HG02973 (cell line): Measurements from ENCODE around the gene LRIT1.

Source experiments
- ATAC-seq: cut with Tn5 transposase; IDR thresholded peaks from one replicate; pipeline ENCODE4 v1.9.1; 2021; ENCODE audit warnings: moderate library complexity; ENCODE audit not compliant: unreplicated experiment

LRIT1 gene

GRCh38 chr10:84256510-84257342 is 15.4 kb upstream of the LRIT1 start:
- no peak for ATAC-seq

- ATAC-seq = no peak
Measured at GRCh38 chr10:84254552-84255478, 13.5 kb upstream of the LRIT1 start.

GRCh38 chr10:84248794-84249193 is 7.4 kb upstream of the LRIT1 start:
- no peak for ATAC-seq

GRCh38 chr10:84247496-84247895 is 6.2 kb upstream of the LRIT1 start:
- no peak for ATAC-seq

DNA sequence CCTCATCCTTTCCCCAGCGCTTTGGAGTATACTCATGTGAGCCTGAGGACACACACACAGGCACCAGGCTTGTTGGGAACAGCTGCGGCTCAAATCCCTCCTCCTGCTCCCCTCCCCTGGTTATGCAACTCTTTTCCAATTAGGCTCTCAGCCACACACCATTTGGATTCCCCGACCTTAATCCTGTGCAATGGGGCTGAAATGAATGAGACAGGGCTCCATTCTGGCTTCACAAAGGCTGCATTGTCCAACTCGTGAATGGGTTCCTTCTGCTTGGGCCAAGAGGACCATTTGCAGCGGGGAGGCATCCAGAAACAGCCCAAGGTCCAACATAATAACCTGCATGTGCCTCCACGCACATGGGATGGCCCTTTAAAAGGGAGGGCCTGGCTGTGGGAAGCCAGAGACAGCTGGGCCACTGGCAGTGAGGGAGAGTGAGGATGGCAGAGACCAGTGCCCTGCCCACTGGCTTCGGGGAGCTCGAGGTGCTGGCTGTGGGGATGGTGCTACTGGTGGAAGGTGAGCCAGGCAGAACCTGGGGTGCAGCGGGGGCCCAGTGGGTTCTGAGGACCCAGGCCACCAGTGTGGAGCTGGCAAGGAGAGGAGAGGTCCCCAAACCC is 3.4 kb upstream of the LRIT1 start, which contains the start of gene RGR:
Gene RGR (plus strand): TSS at position 403 of the 620 bp plus-strand sequence. CDS start 38 bp downstream, at position 441.
- ATAC-seq = no peak

- no peak for ATAC-seq
Measured at GRCh38 chr10:84243759-84244158, 2.4 kb upstream of the LRIT1 start.

GRCh38 chr10:84238909-84239308 is 2.4 kb downstream of the LRIT1 start:
- no peak for ATAC-seq

DNA sequence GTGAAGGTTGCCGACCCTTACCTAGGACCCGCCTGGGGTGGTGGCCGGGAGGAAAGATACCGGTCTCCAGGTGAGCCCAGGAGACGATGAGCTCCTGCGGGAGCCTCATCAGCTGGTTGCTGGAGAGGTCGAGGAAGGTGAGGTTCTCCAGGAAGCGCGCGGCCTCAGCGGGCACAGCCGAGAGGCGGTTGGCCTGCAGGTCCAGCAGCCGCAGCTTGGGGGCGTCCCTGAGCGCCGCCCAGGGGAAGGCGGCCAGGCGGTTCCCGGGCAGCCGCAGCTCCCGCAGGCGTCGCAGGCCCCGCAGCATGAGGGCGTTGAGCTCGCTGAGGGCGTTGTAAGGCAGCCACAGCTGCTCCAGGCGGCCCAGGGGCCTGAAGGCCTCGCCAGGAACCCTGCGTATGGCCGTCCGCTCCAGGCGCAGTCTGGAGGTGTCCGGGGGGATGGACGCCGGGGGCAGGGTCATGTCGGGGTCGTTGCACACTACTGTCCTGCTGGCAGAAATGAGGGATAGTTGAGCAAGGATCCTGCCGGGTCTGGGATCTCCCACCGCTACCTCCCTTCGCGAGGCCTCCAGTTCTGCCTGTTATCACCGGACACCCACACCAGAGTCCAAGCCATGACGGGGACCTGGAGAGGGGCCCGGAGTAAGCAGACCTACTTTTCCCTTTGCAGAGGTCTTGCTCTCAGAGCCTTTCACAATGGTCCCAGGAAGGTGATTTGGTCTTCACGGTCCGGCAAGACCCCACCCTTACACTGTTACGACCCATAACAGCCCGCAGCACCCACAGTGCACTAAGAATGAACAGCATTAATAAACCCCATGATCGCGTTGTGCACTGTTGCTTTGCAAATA is 3.9 kb downstream of the LRIT1 start:
- no peak for ATAC-seq

DNA sequence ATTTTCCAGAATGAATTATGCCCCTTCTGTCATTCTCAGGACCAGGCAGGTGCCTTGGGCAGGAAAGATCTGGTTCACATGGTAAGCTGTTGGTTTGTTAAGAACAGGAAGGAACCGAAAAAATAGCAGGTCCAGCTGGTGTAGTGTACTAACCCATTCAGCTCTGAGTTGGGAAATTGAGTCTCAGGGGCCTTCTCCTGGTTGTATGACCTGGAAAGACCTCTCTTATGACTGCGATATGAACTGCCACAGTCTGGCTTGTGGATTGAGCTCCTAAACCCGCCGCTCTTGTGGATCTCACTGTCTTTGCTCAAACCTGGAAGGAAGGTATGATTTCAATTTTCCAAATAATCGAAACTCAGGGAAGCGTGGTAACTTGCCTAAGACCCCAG is 4.5 kb downstream of the LRIT1 start:
- ATAC-seq = no peak

- no peak for ATAC-seq
Measured at GRCh38 chr10:84235096-84235495, 6.2 kb downstream of the LRIT1 start.

GRCh38 chr10:84234479-84234878 is 6.9 kb downstream of the LRIT1 start:
- ATAC-seq = no peak

DNA sequence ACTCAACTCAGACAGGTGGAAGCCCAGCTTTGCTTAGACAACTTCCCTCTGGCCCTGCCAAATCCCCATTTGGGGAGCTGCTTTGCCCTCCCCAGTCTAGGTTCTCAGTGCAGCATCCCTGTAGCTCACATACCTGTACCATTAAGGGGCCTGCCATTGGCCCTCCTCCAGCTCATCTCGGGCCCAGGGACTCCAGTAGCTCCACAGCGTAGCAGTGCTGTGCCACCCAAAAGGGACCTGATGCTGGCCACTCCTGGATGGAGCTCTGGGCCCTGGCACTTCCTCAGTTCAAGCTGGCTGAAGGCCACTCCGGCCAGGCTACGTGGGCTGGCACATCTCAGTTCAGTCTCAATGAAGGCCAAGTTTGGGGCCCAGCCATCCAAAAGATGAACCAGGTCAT is 7.4 kb downstream of the LRIT1 start:
- ATAC-seq = no peak

DNA sequence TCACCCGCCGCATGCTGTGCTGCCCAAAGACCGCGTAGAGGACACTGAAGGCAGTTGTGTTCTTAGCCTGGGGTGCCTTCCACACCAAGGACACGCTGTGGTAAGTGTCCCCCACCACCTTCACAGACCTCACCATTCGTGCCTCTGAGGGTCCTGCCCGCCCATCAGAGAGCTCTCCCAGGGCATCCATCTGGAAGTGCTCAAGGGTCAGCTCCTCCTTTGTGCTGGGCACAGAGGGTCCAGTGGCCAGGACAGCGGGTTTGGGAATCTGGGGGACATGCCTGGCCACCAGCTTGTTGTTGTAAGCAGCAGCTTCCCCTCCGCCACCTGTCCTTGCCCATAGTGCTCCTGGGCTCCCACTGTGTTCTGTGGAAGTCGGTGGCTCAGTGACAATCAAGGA is 9.0 kb downstream of the LRIT1 start:
- ATAC-seq = no peak

GRCh38 chr10:84230359-84230758 is 11.0 kb downstream of the LRIT1 start:
- ATAC-seq = no peak

DNA sequence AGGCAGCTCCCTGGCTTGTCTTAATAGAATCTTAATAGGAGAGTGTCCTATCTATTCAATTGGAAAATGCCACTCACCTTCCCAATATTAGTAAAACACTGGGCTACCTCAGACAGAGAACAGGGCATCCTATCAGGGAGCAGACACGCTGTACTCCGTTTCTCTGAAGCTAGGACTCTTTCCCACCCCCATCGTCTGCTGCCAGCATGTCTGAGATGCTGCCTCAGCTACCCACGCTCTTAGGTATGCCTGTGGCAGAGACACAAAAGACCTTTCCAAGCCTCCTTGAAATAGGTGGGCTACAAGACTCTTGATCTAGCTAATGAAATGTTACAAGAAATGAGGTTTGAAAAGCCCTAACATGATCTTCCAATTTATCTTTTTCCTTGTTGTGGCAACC is 13.5 kb downstream of the LRIT1 start:
- no peak for ATAC-seq

DNA sequence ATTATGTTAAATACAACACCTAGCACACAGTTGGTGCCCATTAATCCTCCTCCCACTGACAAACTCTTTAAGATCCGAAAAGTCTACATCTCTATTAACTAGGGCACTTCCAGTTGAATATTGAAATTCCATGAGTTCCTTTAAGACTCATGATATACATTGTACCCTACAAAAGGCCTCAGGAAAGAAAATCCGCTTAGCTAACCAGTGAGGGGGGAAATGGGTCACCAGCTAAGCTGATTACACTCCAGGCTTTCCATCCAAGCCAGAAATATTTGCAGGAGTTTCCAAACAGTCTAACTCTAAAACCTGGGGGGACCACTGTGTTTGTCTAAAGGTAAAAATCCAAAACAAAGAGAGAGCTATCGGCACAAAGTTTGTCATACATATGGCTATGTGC is 14.7 kb downstream of the LRIT1 start:
- ATAC-seq = no peak

- no peak for ATAC-seq
Measured at GRCh38 chr10:84225427-84226173, 15.7 kb downstream of the LRIT1 start, which contains the start of gene LRIT2. Gene LRIT2 (minus strand): TSS chr10:84225544. CDS start chr10:84225520, 24 bp downstream.

DNA sequence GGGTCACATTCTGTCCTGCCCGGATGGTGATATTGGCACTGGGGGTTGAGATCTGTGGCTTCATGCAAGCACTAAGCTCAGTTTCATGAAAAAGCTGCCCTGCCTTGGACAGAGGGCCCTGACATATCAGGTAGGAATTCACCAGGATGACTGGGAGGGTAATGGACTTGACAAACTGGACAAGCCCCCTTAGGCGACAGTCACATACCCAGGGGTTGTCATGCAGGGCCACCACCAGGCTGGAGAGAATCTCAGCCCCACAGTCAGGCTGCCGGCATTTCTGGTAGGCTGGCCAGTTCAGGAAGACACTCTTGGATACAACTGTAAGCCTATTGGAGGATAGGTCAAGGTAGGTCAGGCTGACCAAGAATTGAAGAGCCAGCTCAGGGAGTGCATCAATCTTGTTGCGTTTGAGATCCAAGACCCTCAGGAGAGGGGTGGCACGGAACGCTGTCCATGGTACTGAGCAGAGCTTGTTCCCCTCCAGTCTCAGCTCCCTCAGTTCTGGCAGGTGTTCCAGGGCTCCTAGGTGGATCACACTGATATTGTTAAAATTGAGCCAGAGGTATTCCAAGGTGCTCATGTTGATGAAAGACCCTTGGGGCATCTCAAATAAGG is 16.8 kb downstream of the LRIT1 start:
- ATAC-seq = no peak

GRCh38 chr10:84221916-84222315 is 19.4 kb downstream of the LRIT1 start:
- ATAC-seq = no peak
